Measurements from ENCODE around the gene STAT2. TPM values are rescaled to one million over a fixed set of nuclear protein-coding genes. Genes with fewer than 3 reads are reported as not detected.

STAT2 gene
- total and polyA plus RNA-seq, 9 of the 15 experiments (the other 6 are each of a cell fraction or from before 2014, with no cell fraction given) = 15.5 to 46.9 (median 40.1) TPM

GRCh38 chr12:56336361-56337167, 23.3 kb downstream of the STAT2 start (continued):
- TF ChIP-seq ZNF318 (IDR thresholded peaks at IDR 0.05; ENCODE audit: borderline replicate concordance in 1 of 2, low read depth in 1 of 2) = peak in 1 of 2 experiments; percentile 53; a peak in 1 of 4 replicates
- peak; percentile 76; the same call in 1 of the 2 replicates for TF ChIP-seq RREB1 (CRISPR knock-in tag; IDR thresholded peaks at IDR 0.05)
- TF ChIP-seq RBM22 (IDR thresholded peaks at IDR 0.05; ENCODE audit: low read depth, low read length, poor library complexity, severe bottlenecking) = no peak
- TF ChIP-seq PPARD (CRISPR knock-in tag; IDR thresholded peaks at IDR 0.05) = no peak
- no peak for TF ChIP-seq ZNF431 (CRISPR knock-in tag; IDR thresholded peaks at IDR 0.05)
- peak; percentile 94 for TF ChIP-seq POLR2B (IDR thresholded peaks at IDR 0.05; ENCODE audit: low read depth, partially characterized antibody)
- no peak for TF ChIP-seq GATAD2B (IDR thresholded peaks at IDR 0.05; ENCODE audit: borderline replicate concordance)
- TF ChIP-seq NCOA4 (IDR thresholded peaks at IDR 0.05; ENCODE audit: partially characterized antibody) = no peak
- no peak for TF ChIP-seq C11orf30 (IDR thresholded peaks at IDR 0.05; ENCODE audit: low read depth)
- TF ChIP-seq KAT8 (IDR thresholded peaks at IDR 0.05; ENCODE audit: low read depth) = no peak

Data from K562 (cell line).